GM12892 (cell line): Measurements from ENCODE around the gene LDLRAD4.

Experiments used
- POLR2A ChIP-seq: IDR thresholded peaks from 2 replicates; pipeline ENCODE4 v1.6.1; 2011; ENCODE audit warnings: low read depth, low read length, control low read depth
- POLR2AphosphoS5 ChIP-seq: IDR thresholded peaks from 2 replicates; pipeline ENCODE4 v1.6.1; 2011; ENCODE audit warnings: low read depth, low read length, control low read depth

DNA sequence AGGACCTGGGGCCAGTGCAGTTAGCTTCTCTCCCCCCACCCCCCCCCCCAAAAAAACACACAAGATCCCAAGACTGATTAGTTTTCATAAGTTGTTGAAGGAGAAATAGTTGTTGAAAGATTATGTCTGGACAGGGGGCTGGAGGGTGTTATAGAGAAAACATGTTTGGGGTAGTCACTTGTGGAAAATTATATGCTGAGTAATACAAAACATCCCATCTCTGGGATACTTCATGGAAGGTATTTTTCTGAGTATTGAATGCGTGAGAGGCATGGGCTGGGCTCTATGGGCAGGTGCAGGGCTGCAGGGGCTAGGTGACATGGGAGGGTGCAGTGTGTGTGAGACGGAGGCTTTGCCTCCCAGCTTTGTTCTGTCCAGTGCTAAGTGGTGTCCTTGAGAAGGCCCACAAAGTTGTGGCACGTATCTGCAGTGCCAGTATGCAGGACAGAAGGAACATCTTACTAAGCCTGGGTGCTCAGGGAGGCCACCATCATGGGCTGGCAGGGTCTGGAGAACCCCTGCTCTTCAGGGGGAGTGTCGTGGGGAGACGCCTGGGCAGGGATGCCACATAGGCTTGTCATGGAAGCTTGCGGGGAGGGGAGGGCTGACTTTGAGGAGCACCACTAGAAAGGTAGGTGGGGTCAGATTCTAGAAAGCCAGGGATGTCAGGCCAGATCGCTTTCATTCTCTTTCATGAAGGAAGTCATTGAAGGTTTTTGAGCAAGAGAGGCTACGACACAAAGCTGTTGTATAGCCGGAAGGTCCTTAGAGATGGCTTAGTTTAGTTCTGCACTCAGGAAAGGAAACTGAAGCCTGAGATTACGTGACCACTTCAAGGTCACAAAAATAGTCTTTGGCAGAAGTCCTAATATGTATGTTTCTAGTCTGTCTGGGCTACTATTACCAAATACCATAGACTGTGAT lies 232.0 kb downstream of the LDLRAD4 start:
- TF ChIP-seq POLR2A (no peak), POLR2AphosphoS5 (no peak)
